HG02678 (cell line): ENCODE results near the gene RPS6KA2.
"Not testable (repeated sequence)": the region's sequence is repeated elsewhere in the genome, so short reads cannot be mapped to it uniquely, and the experiment has no call there.

ENCODE experiments used
- ATAC-seq: cut with Tn5 transposase; IDR thresholded peaks from one replicate; pipeline ENCODE4 v1.9.1; 2021; ENCODE audit warnings: mild to moderate bottlenecking, moderate library complexity; ENCODE audit not compliant: unreplicated experiment

The RPS6KA2 gene

GRCh38 chr6:166596776-166597507 is 30.1 kb downstream of the RPS6KA2 start:
- no peak for ATAC-seq

GRCh38 chr6:166595949-166596348 is 31.1 kb downstream of the RPS6KA2 start:
- ATAC-seq: no peak

GRCh38 chr6:166595061-166595780 is 31.8 kb downstream of the RPS6KA2 start:
- ATAC-seq: no peak

DNA sequence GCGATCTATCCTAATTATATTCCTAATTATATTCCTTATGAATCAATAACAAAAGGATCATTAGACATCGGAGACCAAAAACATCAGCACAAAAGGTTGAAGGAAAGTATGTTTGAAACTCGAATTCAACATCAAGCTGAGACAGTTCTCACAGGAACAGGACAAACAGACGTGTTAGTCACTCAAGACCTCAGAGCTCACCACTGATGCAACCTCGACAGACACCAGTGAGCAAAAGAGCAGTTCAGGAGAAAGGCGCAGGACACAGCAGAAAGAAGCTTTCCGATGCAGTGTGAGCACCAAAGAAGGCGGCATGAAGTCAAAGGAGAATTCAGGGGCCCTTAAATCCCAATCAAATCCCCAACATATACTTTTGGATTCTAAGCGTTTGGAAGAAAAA is 34.2 kb downstream of the RPS6KA2 start:
- ATAC-seq: no peak

GRCh38 chr6:166591961-166592520 is 35.0 kb downstream of the RPS6KA2 start:
- no peak for ATAC-seq

DNA sequence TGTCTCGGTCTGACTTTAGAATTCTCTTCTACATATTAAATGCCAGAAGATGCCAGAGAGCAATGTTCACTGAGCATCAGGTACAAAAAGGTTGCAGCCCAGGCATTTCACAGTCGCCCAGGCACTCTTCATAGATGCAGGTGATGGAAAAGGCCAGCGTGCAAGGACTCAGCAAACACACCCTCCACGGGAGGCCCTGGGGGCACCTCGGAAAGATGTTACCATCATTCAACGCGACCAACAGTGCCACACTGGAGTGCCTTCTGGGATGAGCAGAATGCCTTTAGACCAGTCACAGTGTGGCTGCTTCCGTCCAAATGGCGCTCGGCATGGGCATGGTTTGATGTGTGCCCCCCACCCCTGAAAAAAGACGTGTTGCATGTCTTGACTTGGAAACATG is 36.0 kb downstream of the RPS6KA2 start:
- ATAC-seq: no peak

DNA sequence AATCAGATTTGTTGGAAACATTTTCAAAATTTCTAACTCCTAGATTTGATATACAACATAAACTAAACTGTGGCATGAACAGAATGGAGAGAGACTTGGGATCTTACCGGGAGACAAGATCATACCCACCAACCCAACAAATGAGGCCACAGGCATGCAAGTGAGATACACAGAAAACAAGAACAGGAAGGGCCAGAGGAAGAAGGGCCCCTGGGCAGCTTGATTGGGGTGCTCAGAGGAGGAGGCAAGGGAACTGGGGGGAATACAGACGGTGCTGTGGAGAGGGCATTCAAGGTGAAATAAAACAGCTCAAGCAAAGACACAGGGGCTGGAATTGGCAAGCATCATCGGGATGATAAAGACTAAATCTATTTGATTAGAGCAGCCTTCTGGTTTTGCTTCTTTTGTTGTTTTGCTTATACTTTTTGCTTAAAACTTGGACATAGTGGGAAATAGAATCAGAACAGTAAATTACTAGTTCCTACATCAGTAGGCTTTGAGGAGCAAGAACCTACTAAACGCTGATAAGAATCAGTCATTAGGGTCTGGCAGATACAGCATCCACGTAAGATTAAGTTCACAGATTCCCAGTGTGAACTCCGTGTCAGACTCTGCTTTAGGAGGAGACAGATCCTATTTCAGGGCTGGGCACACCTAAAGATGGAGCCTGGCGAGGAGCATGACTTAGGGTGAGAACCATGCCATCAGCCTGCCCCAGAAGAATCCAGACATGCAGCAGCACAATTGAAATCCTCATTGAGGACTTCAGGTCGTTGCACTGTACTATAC is 37.1 kb downstream of the RPS6KA2 start:
- no peak for ATAC-seq

DNA sequence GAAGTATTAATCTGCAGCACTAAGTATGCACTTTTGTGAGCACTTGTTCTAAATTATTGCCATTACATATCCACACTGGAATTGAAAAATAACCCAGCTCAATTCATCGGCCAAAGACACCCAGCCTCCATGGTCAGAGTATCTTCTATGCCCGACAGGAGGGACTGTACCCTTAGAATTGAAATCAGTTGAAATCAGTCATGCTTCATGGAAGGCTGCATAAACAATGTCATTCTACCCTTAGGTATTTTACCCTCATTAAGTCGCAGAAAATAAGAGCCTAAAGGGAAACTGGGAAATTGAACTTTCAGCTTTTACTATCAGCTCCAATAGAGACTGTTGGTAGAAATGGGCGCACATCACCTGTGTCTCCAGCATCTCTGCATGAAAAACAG is 37.7 kb downstream of the RPS6KA2 start:
- ATAC-seq: peak; percentile 19

DNA sequence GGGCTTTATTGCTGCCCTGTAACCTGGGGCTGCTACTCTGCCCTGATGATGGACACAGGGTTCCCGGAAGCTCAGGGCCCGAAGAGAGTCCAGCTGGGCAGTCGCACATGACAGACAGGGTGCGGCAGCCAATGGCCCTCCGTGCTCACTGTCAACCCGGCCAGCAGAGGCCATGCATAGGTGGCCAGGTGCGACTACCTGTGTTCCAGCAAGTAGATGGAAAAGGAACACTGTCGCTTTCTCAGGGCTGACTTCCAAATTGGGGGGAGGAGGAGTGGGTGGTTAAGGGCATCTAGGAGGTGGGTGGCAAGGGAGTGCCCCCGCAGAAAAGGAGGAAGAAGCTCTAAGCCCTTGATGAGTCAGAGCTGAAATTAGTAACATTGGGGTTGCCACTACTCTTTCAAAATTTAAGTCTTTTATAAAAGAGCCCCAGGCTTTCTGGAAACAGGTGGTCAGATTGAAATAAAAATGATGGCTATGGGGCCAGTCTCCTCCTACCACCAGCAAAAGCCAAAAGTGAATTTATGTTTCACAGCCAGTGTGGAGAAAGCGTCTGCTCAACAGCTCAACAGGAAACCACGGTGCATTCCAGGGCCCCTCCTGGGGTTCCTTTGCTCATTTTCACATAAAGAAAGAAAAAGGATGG is 38.2 kb downstream of the RPS6KA2 start:
- ATAC-seq: peak; percentile 21

- ATAC-seq: peak; percentile 76
Observed at GRCh38 chr6:166587631-166588413, 39.2 kb downstream of the RPS6KA2 start.

- ATAC-seq: peak; percentile 62
Observed at GRCh38 chr6:166586424-166587156, 40.5 kb downstream of the RPS6KA2 start, which contains the start of gene RAMACL. Gene RAMACL (minus strand): TSS chr6:166586678. CDS start chr6:166586477, 201 bp downstream.

DNA sequence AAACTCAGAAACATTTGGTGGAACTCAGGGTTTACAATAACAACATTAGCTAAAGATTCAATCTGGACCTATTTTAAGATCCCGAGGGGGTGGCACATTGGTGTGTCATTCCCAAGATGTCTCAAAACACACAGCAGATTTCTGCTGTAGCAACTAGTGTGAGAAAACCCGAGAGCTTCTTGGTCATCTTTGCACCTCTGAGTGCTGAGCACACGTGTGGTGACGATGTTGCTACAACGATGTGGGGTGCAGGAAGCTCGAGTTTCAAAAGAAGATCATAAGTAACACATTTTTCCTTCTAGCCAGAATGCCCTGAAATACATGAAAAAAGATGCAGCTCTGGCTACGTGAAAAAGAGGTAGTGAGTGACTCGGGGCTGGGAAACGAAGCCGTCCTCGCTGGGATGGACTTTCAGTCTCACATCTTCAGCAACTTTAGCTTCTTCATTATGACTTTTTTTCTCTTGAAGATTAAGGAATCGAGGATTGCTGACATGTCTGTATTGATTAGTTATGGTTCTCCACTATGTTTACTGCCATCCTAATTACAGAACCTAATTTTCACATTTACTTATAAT is 42.1 kb downstream of the RPS6KA2 start:
- no peak for ATAC-seq

DNA sequence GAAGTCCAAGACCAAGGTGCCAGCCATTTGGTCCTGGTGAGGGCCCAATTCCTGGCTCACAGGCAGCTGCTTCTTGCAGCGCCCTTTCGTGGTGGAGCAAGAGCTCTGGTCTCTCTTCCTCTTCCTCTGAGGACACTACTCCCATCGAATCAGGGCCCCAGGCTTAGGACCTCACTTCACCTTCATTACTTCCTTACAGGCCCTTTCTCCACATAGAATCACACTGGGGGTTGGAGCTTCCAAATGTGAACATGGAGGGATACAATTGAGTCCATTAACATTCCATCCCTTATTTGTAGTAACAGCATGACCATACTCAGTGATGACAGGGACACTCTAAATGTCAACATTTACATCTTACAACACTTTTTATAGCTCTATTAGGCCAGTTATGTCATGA is 42.9 kb downstream of the RPS6KA2 start:
- no peak for ATAC-seq

DNA sequence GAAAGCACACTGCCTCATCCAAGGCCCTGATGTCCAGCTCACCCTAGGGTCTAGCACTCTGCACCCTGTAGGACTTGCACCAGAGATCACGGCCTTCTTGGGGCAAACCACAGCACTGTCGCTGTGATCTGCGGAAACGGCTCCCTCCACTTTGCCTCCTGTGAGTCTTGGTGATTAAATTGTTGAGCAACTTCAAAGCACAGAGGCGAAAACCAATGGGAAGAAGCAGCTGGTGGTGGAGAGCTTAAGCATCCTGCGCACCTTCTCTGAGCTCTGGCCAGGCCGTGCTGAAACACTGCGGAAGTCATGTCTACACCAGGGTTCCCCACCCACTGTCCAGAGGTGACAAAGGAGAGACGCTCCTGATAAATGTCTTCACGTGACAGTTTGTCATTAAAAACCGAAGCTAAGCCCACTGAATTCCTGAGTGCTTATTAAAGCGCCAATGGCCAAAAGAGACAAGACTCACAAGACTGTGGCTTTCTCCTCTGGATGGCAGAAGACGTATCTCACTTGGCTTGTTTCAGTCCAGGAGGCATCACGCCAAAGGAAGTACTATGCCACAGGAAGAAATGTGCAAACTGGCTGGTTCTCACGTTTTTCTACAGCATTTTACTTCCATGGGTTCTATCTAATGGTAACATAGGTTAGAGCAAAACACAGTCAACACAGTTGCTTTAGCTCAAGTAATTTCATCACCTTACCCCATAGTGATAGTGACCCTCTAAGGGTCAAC is 43.7 kb downstream of the RPS6KA2 start:
- no peak for ATAC-seq

GRCh38 chr6:166582258-166582657 is 44.8 kb downstream of the RPS6KA2 start:
- no peak for ATAC-seq

GRCh38 chr6:166581801-166582200 is 45.2 kb downstream of the RPS6KA2 start:
- ATAC-seq: not testable (repeated sequence)

DNA sequence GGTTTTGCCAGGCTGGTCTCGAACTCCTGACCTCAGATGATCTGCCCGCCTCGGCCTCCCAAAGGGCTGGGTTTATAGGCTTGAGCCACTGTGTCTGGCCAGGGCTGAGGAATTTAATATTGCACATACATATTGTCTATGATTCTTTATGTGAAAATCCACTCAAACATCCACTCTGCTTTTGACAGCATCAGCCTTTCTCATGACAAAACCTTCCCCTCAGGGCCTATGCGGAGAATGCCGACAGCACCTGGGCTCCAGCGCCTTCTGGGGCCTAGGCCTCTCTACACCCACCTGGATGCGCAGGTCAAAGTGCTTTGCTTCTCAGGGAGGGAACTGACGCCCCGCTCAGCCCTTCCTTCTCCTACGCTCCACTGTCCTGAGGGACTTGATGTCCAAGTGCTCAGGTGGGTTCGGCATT is 46.0 kb downstream of the RPS6KA2 start:
- ATAC-seq: no peak
